HTERT RPE-1 (cell line): ENCODE results near the gene PDE1C.

Experiments
- in situ Hi-C: fragments of 300-500 bp; cut with MboI; formaldehyde crosslinking; loops from 4 replicates; pipeline ENCODE4 v1.14.3; 2020; ENCODE audit warnings: low sequenced_read_pairs

PDE1C gene

DNA sequence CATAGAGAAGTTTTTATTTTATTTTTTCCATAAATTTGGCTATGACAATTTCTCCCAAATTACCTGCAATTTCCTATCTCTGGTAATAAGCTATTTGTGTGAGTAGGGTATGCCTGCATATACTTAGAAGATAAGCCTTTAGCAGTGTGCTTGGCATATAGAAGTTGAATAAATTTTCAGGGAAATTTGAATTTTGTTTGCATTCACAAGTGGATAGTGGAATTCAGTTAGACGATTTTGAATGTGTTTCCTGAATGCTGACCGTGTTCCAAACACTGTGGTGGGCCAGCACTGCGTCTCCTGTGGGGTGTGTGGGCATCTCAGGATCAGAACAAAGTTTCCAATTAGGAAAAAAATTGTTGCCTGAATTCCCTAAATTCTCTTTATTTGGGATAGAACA is 283.9 kb downstream of the PDE1C start:
- in situ Hi-C loops = no loop called here

GRCh38 chr7:31785101-31785500 is 285.1 kb downstream of the PDE1C start:
- in situ Hi-C loops = no loop called here

- in situ Hi-C loops = no loop called here
Measured at GRCh38 chr7:31783221-31783620, 287.0 kb downstream of the PDE1C start.

DNA sequence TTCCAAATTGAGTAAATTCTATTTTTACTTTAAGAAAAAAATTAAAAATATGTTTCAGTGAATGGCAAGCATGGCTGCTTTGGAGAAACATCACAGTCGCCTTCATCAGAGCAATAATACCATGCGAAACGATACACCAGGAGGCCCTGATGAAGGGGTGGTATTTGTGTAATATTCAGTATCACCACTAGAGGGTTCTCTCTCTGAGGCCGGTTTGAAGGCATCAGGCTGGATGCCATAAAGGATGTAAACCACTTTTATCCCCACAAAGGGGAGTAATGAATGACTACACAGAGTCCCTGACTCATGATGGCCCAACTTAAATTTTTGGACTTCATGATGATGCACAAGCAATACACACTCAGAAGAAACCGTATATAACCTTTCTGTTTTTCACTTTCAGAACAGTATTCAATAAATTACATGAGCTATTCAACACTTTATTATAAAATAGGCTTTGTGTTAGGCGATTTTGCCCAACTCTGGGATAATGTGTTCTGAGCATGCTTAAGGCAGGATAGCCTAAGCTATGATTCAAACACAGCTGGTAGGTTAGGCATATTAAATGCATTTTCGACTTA is 287.7 kb downstream of the PDE1C start:
- in situ Hi-C loops = no loop called here

- in situ Hi-C loops = no loop called here
Measured at GRCh38 chr7:31778296-31778695, 291.9 kb downstream of the PDE1C start.

DNA sequence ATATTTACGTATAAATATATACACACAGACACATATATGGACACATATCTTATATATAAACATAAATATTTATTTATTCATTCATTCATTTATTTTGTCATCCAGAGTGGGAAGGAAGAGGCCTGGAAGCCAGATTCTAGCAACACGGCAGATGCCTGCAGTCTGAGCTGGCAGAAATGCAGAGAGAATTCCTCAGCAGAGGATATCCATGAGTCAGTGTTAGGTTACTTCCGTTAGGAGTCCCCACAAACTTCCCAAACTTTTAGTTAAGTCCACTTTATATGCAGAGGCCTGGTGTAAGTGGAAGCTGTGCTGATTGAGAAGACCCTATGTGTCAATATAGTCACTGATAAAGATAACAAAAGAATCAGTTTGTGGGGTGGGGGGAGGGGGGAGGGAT is 293.6 kb downstream of the PDE1C start:
- in situ Hi-C loops = no loop called here

DNA sequence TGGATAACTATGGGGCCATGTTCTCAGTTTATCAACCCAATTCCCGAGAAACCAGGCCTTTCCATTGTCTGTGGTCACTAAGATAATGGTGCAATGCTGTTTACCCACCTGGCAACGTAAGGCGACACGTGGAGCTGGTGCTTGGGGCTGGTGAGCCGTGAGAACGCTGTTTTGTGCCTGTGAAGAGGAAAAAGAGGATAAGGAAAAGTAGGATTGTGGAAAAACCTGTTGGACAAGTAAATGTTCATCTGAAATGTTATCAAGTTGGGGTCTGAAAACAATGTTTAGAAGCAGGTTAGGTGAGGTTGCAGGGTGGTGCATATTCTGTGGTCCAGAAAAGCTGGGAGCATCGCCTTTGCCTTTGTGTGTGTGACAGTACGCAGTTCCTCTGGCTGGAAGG is 294.7 kb downstream of the PDE1C start:
- in situ Hi-C loops = no loop called here

DNA sequence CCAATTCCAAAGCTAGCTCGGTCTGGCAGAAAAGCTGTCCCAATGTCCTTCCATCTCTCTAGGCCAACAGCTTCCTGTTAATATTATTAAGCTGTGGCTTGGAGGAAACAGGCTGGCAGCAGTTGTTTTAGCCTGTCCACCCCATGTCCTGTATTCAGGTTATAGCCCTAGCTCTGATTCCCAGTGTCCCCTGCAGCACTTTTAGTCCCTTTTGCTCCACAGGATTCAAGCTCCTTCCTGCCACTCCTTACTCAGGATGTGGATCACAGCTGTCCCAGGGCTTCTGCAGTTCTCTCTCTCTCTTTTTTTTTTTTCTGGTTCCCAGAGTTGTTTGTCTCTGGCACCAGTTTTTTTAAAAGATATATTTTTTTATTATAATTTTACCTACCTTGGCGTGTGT is 298.0 kb downstream of the PDE1C start:
- in situ Hi-C loops = no loop called here

- in situ Hi-C loops = no loop called here
Measured at GRCh38 chr7:31767686-31768358, 302.4 kb downstream of the PDE1C start.

DNA sequence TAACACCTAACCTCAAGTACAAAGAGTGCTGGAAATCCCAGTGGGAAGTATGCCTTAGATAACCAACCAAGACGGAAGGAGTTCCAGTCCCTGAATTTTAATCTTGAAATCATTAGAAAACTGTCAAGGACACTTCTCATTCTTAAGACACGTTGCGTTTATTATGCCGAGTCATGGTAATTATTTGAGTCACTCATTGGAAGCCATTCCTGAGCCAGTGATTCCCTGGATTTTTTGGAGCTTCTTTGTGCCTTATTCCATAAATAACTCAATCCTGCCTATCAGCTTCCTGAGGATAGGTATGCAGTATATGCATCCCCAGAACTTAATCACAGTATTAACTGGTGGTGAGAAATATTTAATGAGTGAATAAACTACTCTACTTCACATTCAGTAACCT is 305.7 kb downstream of the PDE1C start:
- in situ Hi-C loops = no loop called here

DNA sequence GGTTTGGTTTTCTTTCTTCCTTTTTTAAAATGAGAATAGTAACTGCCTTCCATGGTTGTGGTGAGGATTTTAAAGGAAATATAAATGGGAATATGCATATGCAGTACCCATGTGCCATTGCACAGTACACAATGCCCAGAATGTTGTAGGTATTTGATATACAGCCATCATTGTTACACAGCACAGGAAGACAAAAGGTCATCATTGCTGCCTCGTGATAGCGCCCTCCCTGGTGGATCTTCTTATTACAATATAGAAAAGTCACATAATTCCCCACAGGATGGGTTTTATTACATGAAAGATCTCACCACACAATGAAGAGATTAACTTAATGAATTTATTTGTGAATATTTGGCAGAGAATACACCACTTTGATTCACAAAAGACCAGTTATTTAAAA is 306.7 kb downstream of the PDE1C start:
- in situ Hi-C loops = no loop called here

DNA sequence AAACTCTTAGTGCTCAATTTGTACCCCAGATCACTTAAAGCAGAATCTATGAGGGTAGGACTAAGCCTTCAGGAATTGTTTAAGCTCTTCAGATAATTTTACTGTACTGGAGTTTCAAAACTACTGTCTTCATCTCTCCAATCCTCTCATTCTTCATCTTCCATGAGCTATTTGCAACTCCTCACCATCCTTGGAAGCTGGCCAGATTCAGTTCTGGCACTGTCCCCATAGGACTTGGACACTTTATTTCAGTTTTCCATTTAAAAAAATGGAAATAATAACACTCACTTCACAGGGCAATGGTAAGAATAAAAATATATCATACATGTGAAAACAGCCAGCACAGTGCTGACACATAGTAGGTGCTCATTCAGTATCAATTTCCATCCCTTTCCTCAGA is 308.6 kb downstream of the PDE1C start:
- in situ Hi-C loops = no loop called here

GRCh38 chr7:31758755-31759154 is 311.5 kb downstream of the PDE1C start:
- in situ Hi-C loops = no loop called here

- in situ Hi-C loops = no loop called here
Measured at GRCh38 chr7:31751726-31752125, 318.5 kb downstream of the PDE1C start.

DNA sequence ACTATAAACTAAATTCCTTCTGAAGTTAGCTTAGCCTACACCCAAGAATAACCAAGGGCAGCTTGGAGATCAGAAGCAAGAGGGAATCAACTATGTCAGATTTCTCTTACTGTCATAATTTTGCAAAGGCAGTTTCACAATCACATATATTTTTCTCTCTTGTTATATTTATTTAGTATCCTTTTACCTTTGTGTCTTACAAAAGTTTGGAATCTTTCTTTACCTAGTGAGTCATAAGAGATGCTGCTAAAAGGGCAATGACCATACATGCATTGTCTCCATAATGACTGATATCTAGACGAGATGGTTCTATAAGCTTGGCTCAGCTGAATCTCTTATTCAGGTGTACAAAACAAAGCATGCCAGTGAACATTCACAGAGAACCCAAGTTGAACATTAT is 322.1 kb downstream of the PDE1C start:
- in situ Hi-C loops = no loop called here

DNA sequence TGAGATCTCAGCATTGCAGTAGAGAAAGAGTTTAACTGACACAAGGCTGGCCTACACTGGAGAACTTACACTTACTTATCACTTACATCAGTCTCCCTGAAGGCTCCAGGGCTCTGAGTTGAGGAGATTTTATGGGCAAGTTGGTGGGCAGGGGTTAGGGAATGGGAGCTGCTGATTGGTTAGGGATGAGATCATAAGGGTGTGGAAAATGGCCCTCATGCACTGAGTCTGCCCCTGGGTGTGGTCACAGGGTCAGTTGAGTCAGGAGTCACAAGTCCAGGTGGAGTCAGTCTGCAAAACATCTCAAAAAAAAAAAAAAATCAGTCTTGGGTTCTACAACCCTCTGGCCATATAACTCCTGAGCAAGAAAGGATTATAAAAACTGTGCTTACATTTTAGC is 322.7 kb downstream of the PDE1C start:
- in situ Hi-C loops = no loop called here

DNA sequence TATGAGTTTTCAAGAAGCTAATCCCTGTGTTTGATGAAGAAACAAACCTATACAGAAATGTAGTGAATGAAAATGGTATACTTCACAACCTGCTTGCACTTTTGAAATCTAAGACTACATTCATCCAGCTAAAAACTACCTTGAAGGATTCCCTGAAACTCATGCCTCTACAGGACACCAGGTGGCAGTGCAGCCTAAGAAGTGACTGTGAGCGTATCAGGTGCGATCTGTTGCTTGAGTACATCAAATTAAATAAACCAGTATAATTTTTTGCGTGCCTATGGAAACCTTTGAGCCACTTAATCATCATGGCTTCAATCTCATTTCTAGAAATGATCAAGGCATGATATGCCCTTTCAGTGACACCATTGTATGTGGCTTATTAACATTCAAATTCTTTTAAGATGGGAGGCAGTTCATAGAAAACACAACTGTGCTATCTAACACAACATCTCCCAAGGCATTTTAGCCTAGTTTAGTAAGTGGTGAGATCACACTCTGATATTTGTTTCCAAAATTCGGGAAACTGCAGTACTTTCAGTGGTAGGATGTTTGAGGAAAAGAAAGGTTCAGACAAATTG is 325.8 kb downstream of the PDE1C start:
- in situ Hi-C loops = no loop called here

DNA sequence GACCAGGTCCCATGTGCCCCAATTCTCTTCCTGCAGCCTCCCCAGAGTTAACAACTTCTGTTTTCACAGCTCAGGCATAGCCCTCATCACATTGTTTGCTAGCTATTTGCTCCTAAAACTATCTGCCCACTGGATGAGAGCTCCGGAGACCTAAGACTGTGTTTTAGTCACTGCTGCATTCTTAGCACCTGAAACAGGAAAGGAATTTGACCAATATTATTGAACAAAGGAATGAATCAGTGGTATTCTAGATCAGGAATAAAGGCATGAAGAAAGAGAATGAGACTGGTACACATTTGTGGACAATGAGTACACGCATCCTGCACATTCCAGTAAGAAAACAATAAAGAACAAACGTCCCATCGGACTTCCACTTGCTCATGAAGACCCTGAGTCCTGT is 328.4 kb downstream of the PDE1C start:
- in situ Hi-C loops = no loop called here

DNA sequence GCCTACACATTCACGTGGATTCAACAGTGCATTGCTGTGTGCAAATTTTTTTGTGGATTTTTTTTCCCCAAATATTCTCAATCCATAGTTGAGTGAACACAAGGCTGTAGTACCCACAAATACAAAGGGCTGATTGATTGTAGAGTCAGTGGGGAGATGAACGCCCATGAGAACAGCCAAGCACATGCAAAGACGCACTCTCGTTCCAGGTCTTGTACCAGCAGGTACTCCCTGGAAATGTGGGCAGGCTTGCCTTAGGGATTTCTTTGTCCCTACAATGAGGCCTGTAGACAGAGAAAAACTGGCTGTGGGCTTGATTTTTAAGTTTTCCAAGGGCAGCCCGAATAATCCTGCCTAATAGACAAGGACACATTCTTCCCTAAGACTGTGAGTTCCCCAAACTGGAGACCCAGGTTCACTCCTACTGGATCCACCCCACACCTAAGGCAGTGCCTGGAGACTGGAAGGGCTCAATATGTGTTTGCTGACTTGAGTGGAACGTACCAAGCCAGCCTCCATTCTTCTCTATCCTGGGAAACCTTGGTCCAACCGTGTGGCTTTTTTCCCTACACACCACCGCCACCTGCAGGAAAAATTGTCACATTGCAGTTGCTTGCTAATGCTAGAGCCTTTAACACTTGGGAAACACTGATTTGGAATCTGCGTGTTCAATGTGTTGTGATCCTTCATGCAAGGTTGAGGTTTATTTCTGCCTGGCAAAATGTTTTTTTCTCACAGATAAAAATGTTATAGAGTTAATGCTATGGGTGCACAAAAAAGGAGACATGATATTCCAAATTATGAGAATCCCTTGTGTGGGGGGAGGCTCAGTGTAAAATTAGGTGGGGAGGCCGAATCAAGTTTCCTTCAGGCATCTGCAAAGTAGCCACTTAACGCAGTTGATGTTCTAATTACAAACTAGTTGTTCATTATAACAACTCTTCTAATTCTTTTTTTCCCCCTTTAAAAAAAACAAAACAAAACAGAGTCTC is 333.9 kb downstream of the PDE1C start:
- in situ Hi-C loops = no loop called here

DNA sequence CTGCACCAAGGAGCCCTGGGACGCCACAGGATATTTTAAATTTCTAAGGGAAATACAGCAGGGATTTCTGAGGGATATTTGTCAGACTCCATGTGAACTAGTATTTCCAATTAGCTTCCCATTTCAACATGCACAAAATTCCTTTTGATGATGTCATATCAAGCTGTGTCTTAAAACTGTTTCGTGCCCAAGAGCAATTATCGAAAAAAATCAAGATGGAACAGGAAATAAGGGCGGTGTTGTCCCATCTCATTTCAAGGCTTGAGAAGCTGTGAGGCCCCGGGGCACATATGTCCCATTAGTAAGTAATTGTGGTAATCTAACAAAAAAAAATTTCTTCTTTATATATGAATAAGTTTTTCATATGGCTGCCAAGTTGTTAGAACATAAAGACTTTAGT is 335.8 kb downstream of the PDE1C start:
- in situ Hi-C loops = no loop called here

DNA sequence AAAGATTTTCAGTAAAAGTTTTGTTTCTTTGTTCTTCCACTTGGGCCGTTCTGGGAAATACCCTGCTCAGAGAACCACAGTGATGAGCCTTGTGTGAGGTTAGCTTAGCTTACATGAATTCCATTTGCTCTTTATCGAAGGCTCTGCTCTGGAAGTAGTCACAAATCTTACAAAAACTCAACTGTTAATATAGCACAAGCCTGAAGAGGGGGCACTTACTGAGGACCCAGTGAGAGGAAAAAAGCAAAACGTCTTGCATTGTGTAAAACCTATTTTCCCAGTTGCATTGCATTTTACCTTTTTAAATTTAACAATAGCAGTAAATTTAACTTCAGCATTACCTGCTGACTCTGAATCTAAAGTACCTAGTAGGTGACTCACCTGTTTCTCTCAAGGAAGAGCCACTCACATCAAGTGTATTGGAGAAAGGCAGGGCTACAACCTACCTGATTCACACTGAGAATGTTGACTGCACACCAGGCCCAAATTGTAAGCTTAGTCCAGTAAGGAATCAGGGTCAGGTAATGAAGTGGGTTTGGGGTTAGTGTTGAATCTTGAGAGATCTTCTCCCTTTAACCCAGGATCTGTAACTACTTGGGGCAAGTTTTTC is 340.9 kb downstream of the PDE1C start:
- in situ Hi-C loops = no loop called here
